HEK293T (cell line): Measurements from ENCODE around the gene NRXN2.
A peak's percentile ranks its signal among the peaks of the same experiment; 100 is the strongest.

Source experiments
- CTCF ChIA-PET: fragments of 350-600 bp; formaldehyde crosslinking; extraction: SDS; loops from one replicate; lab custom pipeline; 2021; ENCODE audit warnings: antibody characterized with exemption, inconsistent platforms; lab: Yijun Ruan, JAX
- POLR2A ChIA-PET: fragments of 350-600 bp; formaldehyde crosslinking; extraction: SDS; loops from one replicate; lab custom pipeline; 2020; ENCODE audit warnings: antibody characterized with exemption, inconsistent platforms; lab: Yijun Ruan, JAX
- DNase-seq: peaks from one replicate; pipeline ENCODE4 v3.0.0; 2012; ENCODE audit warnings: mixed read lengths; ENCODE audit errors: extremely low spot score
- ARNT ChIP-seq: fragments of 450-650 bp; IDR thresholded peaks from 2 replicates; pipeline ENCODE4 v1.6.1; 2017; ENCODE audit warnings: mild to moderate bottlenecking
- BHLHE40 ChIP-seq: fragments of 450-650 bp; IDR thresholded peaks from 2 replicates; pipeline ENCODE4 v1.6.1; 2016; ENCODE audit warnings: mild to moderate bottlenecking, moderate library complexity, borderline replicate concordance
- CTBP1 ChIP-seq: fragments of 450-650 bp; IDR thresholded peaks from 2 replicates; pipeline ENCODE4 v1.6.1; 2016; ENCODE audit warnings: borderline replicate concordance
- ELF4 ChIP-seq: fragments of 450-650 bp; IDR thresholded peaks from 2 replicates; pipeline ENCODE4 v1.6.1; 2017; ENCODE audit warnings: antibody characterized with exemption
- FOXA1 ChIP-seq: fragments of 450-650 bp; IDR thresholded peaks from 2 replicates; pipeline ENCODE4 v1.6.1; 2016; ENCODE audit warnings: mild to moderate bottlenecking
- FOXK2 ChIP-seq: fragments of 450-650 bp; IDR thresholded peaks from 2 replicates; pipeline ENCODE4 v1.6.1; 2016; ENCODE audit warnings: mild to moderate bottlenecking
- FOXM1 ChIP-seq: fragments of 450-650 bp; IDR thresholded peaks from 2 replicates; pipeline ENCODE4 v1.6.1; 2017; ENCODE audit warnings: mild to moderate bottlenecking, borderline replicate concordance
- HDGF ChIP-seq: fragments of 450-650 bp; IDR thresholded peaks from 2 replicates; pipeline ENCODE4 v1.6.1; 2017; ENCODE audit warnings: antibody characterized with exemption, borderline replicate concordance
- L3MBTL2 ChIP-seq: fragments of 450-650 bp; conservative IDR thresholded peaks from 2 replicates; pipeline ENCODE4 v1.6.1; 2016; ENCODE audit warnings: mild to moderate bottlenecking
- LEF1 ChIP-seq: fragments of 450-650 bp; IDR thresholded peaks from 2 replicates; pipeline ENCODE4 v1.6.1; 2017; ENCODE audit warnings: mild to moderate bottlenecking, borderline replicate concordance
- NFRKB ChIP-seq: fragments of 450-650 bp; IDR thresholded peaks from 2 replicates; pipeline ENCODE4 v1.6.1; 2016; ENCODE audit warnings: mild to moderate bottlenecking, moderate library complexity
- SP1 ChIP-seq: fragments of 450-650 bp; IDR thresholded peaks from 2 replicates; pipeline ENCODE4 v1.6.1; 2017
- SUZ12 ChIP-seq: fragments of 450-650 bp; IDR thresholded peaks from 2 replicates; pipeline ENCODE4 v1.6.1; 2016; ENCODE audit warnings: mild to moderate bottlenecking
- TARDBP ChIP-seq: fragments of 450-650 bp; IDR thresholded peaks from 2 replicates; pipeline ENCODE4 v1.6.1; 2016
- ZNF384 ChIP-seq: fragments of 450-650 bp; IDR thresholded peaks from 2 replicates; pipeline ENCODE4 v1.6.1; 2016
- TF ChIP-seq, protein P1 (sequence below): fragments of 450-650 bp; IDR thresholded peaks from 2 replicates; pipeline ENCODE4 v1.6.1; 2016

NRXN2 gene

DNA sequence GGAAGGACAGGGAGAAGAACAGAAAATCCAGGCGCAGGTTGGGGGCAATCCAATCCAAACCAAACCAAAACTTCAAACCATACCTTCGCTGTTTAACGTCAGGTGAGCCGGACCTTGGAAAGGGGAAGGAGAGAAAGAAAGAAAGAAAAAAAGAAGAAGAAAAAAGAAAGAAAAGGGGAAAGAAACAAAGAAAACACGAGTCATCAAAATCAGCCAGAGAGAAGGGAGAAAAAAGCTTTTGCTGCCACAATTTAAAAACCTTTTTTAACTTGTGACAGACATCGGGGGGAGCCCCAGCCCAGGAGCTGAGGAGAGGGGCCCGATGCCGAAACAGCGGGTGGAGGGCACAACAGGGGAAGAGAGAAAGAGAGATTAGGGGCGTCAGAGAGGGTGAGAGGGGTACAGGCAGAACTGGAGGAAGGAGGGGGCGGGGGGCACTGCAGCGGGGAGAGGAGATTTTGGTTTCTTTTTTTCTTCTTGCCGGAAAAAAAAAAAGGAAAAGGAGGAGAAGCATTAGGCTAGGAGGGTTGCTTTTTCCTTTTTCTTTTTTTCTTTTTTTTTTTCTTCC lies 30.1 kb downstream of the NRXN2 start:
- TF ChIP-seq FOXK2 (no peak), SUZ12 (no peak), TARDBP (no peak), FOXA1 (no peak), ARNT (no peak), ZNF384 (no peak), ELF4 (no peak), HDGF (no peak), NFRKB (no peak), LEF1 (no peak), FOXM1 (no peak), L3MBTL2 (no peak), SP1 (no peak), CTBP1 (no peak), BHLHE40 (no peak)
- TF ChIP-seq, protein P1, sequence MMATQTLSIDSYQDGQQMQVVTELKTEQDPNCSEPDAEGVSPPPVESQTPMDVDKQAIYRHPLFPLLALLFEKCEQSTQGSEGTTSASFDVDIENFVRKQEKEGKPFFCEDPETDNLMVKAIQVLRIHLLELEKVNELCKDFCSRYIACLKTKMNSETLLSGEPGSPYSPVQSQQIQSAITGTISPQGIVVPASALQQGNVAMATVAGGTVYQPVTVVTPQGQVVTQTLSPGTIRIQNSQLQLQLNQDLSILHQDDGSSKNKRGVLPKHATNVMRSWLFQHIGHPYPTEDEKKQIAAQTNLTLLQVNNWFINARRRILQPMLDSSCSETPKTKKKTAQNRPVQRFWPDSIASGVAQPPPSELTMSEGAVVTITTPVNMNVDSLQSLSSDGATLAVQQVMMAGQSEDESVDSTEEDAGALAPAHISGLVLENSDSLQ: no peak
- POLR2A ChIA-PET: no interaction called here
- DNase-seq: no peak
- CTCF ChIA-PET: interaction anchor here (0.6 kb wide), 1 partner anchor 50 kb away, joined by 3 read pairs; no protein-coding TSS in a partner anchor

DNA sequence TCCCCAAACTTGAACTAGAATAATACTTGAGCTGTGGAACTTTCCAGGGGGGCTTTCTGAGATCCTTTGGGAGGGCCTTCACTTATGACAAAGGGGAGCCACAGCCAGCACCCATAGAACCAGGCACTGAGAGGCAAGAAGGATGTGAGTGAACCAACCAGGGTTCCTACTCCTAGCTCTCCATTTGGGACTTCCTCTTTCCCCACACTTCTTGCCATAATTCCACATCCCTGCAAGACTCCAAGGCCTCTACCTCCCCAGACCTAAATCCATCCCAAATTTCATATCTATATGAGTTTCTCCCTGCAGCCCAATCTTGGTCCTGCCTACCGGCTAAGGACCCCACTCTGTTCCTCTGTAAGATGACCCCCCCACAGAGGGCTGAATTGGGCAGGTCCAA lies 31.5 kb downstream of the NRXN2 start:
- no peak for DNase-seq
- no peak for TF ChIP-seq ARNT
- no peak for TF ChIP-seq ELF4
- no peak for TF ChIP-seq CTBP1
- TF ChIP-seq ZNF384: no peak
- no peak for TF ChIP-seq L3MBTL2
- TF ChIP-seq, protein P1: no peak
- TF ChIP-seq LEF1: no peak
- TF ChIP-seq BHLHE40: no peak
- no peak for TF ChIP-seq NFRKB
- TF ChIP-seq TARDBP: no peak
- CTCF ChIA-PET: no interaction called here
- POLR2A ChIA-PET: no interaction called here

- TF ChIP-seq LEF1: no peak
- TF ChIP-seq, protein P1: no peak
- no peak for TF ChIP-seq SP1
- TF ChIP-seq FOXA1: no peak
- TF ChIP-seq SUZ12: no peak
- no peak for TF ChIP-seq FOXK2
- TF ChIP-seq CTBP1: no peak
- no peak for TF ChIP-seq ARNT
- no peak for TF ChIP-seq HDGF
- TF ChIP-seq ELF4: no peak
- TF ChIP-seq FOXM1: no peak
- TF ChIP-seq L3MBTL2: no peak
- TF ChIP-seq BHLHE40: no peak
- no peak for TF ChIP-seq ZNF384
- ChIA-PET POLR2A (no interaction called here), CTCF (interaction anchor here (0.6 kb wide), 1 partner anchor 225 kb away, joined by 3 read pairs; no protein-coding TSS in a partner anchor)
- no peak for DNase-seq
These were observed 32.8 kb downstream of the NRXN2 start for GRCh38 chr11:64690235-64690634.

DNA sequence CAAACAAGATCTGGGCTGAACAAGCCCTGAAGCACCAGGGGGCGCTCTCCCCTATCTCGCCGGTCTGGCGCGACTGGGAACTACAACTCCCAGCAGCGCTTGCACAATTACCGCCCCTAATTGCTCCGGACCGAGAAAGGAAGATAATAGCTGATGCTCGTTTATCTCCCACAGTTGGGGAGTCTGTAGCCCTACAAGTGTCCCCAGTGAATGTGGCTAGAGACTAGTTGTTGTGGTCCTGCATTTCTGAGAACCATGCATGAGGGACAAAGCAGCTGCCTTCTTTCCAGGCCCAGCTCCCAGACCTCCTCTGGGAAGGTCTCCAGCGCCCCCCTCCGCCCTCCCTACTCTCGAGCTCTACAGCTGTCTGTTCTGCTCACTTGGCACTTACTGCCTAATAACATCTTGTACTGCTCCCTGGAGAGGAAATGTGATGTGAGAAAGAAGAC lies 34.4 kb downstream of the NRXN2 start:
- DNase-seq: peak; percentile 91
- POLR2A ChIA-PET: interaction anchor here (0.6 to 1.6 kb wide), 4 partner anchors 29 to 292 kb away, joined by 3 to 7 read pairs (median 4); partner anchors contain the start of genes PYGM and SF1
- TF ChIP-seq FOXA1 (no peak), SP1 (no peak), L3MBTL2 (no peak), CTBP1 (no peak), SUZ12 (no peak), NFRKB (no peak)
- CTCF ChIA-PET: interaction anchor here (0.6 to 1.9 kb wide), 26 partner anchors 9 to 1425 kb away, joined by 3 to 33 read pairs (median 5); no protein-coding TSS in a partner anchor

DNA sequence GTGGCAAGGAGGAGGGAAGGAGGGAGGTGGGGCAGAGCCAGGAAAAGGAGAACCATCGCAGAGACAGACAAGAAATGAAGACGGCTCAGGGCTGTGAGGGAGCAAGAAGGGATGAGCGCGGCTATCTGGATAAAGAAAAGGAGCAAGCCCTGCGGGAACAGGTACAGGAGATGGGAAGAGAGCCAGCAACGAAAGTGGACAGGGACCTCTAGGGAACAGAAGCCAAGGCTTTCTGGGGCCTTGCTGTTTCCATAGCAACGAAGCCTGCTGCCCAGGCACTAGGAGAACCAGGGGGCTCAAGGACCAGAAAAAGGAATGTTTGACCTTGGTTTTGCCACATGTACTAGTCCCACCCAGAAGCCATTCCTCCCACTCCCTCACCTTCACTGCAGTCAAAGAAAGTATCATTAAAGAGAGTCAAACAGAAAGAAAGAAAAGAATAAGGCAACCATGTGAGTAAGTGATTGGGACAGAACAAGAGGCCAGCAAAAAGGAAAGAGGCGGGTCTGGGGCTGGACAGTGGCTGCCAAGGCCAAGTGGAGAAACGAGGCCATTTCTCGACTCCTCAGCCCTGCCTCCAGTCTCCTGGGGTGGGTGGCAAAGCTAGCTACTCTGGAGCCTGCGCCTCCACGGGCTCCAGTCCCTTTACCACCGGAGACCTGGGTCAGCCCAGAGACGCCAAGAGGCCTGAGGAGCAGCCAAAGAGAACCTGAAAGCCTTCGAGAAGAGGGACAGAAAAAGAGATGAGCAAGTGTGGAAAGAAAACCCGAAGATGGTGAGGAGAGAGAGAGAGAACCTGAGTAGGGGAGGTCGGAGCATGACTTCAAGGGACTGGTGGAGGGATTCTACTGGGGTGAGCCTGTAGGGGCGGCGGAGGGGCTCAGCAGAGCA lies 35.1 kb downstream of the NRXN2 start:
- POLR2A ChIA-PET: interaction anchor here (1.0 to 1.6 kb wide), 2 partner anchors 72 to 91 kb away, joined by 3 to 7 read pairs; partner anchors contain the start of genes PYGM and SF1
- CTCF ChIA-PET: interaction anchor here (0.6 to 1.9 kb wide), 17 partner anchors 9 to 1426 kb away, joined by 3 to 33 read pairs (median 5); no protein-coding TSS in a partner anchor
- peak; percentile 24 for DNase-seq
- TF ChIP-seq, protein P1: no peak
- no peak for TF ChIP-seq TARDBP
- no peak for TF ChIP-seq LEF1
- no peak for TF ChIP-seq BHLHE40
- no peak for TF ChIP-seq NFRKB
- TF ChIP-seq ARNT: no peak
- no peak for TF ChIP-seq FOXA1
- TF ChIP-seq L3MBTL2: no peak
- no peak for TF ChIP-seq HDGF
- TF ChIP-seq FOXK2: no peak
- no peak for TF ChIP-seq CTBP1
- no peak for TF ChIP-seq SP1
- TF ChIP-seq ZNF384: no peak
- TF ChIP-seq ELF4: no peak
- no peak for TF ChIP-seq FOXM1
- TF ChIP-seq SUZ12: no peak
